PC-3 (cell line): Measurements from ENCODE around the gene DPH2. TPM values are rescaled to one million over a fixed set of nuclear protein-coding genes. Genes with fewer than 3 reads are reported as not detected.

Experiments used
- ATAC-seq: fragments of 200-7000 bp; cut with Tn5 transposase; 2 replicates; pipeline ENCODE4 v1.9.1; 2020; ENCODE audit warnings: mild to moderate bottlenecking, moderate library complexity
- BruUV-seq: library from RNA; stranded (reverse); fragments of 400-500 nt; replicated peaks from 2 replicates; lab custom pipeline; 2021; lab: Mats Ljungman, UMichigan
- CTCF ChIA-PET: fragments of 300-600 bp; sonication (Branson Sonifier 250); formaldehyde crosslinking; loops from one replicate; lab custom pipeline; 2022; ENCODE audit warnings: antibody characterized with exemption; lab: Charles Lee
- POLR2A ChIA-PET: fragments of 300-600 bp; sonication (Branson Sonifier 250); formaldehyde crosslinking; loops from one replicate; lab custom pipeline; 2022; ENCODE audit warnings: antibody characterized with exemption; ENCODE audit not compliant: unreplicated experiment; lab: Charles Lee
- DNase-seq: peaks from one replicate; pipeline ENCODE4 v3.0.0-alpha.2; 2015
- H2AFZ ChIP-seq: fragments of 300-600 bp; sonication (generic); 2 replicates; pipeline ENCODE4 v1.6.0; 2016; ENCODE audit warnings: antibody characterized with exemption, low read length
- H3F3A ChIP-seq: fragments of 300-600 bp; sonication (generic); one replicate; pipeline ENCODE4 v1.6.0; 2017; ENCODE audit warnings: antibody characterized with exemption, low read length, control low read depth, mild to moderate bottlenecking; ENCODE audit not compliant: unreplicated experiment
- H3K27ac ChIP-seq: fragments of 300-600 bp; sonication (generic); 2 replicates; pipeline ENCODE4 v1.5.1; 2016; ENCODE audit warnings: mild to moderate bottlenecking, low read length
- H3K27me3 ChIP-seq: fragments of 300-600 bp; sonication (generic); 2 replicates; pipeline ENCODE4 v1.6.1; 2016; ENCODE audit warnings: low read length, mixed read lengths
- H3K36me3 ChIP-seq: fragments of 300-600 bp; sonication (generic); 2 replicates; pipeline ENCODE4 v1.6.1; 2016; ENCODE audit warnings: low read depth, mixed run types, low read length, mixed read lengths
- H3K4me1 ChIP-seq: fragments of 300-600 bp; sonication (generic); 2 replicates; pipeline ENCODE4 v1.5.1; 2016; ENCODE audit warnings: low read length; ENCODE audit not compliant: insufficient read depth
- H3K4me2 ChIP-seq: fragments of 300-600 bp; sonication (generic); 2 replicates; pipeline ENCODE4 v1.6.0; 2016; ENCODE audit warnings: low read length
- H3K4me3 ChIP-seq: fragments of 300-600 bp; sonication (generic); 2 replicates; pipeline ENCODE4 v1.5.1; 2016; ENCODE audit warnings: mild to moderate bottlenecking, low read length, mixed read lengths
- H3K79me2 ChIP-seq: fragments of 300-600 bp; sonication (generic); 2 replicates; pipeline ENCODE4 v1.6.1; 2017; ENCODE audit warnings: low read length, mixed read lengths
- H3K9ac ChIP-seq: fragments of 300-600 bp; sonication (generic); 2 replicates; pipeline ENCODE4 v1.6.0; 2016; ENCODE audit warnings: mild to moderate bottlenecking, low read length
- H3K9me2 ChIP-seq: fragments of 300-600 bp; sonication (generic); replicated peaks from 2 replicates; pipeline ENCODE4 v1.6.1; 2016; ENCODE audit warnings: mixed run types, low read length, mixed read lengths
- H3K9me3 ChIP-seq: fragments of 300-600 bp; sonication (generic); 2 replicates; pipeline ENCODE4 v1.6.1; 2016; ENCODE audit warnings: low read length, mixed read lengths
- H4K20me1 ChIP-seq: fragments of 300-600 bp; sonication (generic); 2 replicates; pipeline ENCODE4 v1.6.1; 2016; ENCODE audit warnings: low read length, mixed read lengths
- EZH2 ChIP-seq: fragments of 300-600 bp; sonication (generic); IDR thresholded peaks from one replicate; pipeline ENCODE4 v1.6.1; 2017; ENCODE audit warnings: antibody characterized with exemption, mild to moderate bottlenecking, low read length; ENCODE audit not compliant: unreplicated experiment
- EZH2phosphoT487 ChIP-seq: fragments of 300-600 bp; sonication (generic); IDR thresholded peaks from 2 replicates; pipeline ENCODE4 v1.6.1; 2018; ENCODE audit warnings: mild to moderate bottlenecking, antibody characterized with exemption, low read length, borderline replicate concordance
- intact Hi-C: fragments of 100-400 bp; cut with micrococcal nuclease; formaldehyde crosslinking; loops from 2 replicates; pipeline ENCODE4 v1.9.0; 2023
- total RNA-seq: library from RNA; depleted of rRNA; stranded (reverse); fragments of >200 nt; gene quantifications from 2 replicates; pipeline ENCODE4 v1.2.3, GENCODE V29; 2014
- TF ChIP-seq, protein P1 (sequence below): fragments of 300-600 bp; sonication (generic); conservative IDR thresholded peaks from 2 replicates; pipeline ENCODE4 v1.5.1; 2017; ENCODE audit warnings: antibody characterized with exemption, low read depth, mild to moderate bottlenecking, low read length

Gene DPH2
- total RNA-seq, 1 experiment from 2014 or later: 46.3 TPM

DNA sequence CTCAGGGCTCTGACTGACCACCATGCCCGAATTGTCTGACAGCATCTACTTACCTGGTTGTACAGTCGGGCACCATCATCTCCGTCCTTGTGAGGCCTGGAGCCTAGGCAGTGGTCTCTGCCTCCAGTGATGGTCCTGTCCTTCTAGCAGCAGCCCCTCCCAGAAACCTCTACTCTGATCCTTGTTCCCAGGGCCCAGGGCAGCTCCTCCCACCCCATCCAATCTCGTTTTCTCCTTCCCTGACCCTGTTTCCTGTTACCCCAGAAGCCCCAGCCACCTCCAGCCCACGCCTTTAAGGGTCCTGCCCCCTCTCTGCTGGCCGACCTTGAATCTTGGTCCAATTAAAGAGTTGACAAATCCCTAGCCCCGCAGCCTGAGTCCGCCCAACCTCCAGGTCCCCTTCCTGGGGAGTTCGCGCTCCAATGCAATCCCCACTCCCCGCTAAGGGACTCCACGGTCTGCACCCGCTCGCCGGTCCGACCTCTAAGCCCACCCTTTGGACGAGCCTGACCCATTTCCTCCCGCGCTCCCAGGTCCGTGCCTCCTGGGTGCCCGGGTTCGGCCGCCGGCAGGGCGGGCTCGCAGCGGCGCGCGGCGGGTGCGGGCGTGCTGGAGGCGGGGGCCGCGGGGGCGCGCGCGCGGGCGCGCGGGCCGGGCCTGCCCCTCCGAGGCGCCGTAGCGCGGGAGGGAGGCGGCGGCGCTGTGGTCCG lies 8.9 kb downstream of the DPH2 start, which contains the start of gene B4GALT2:
TSS of gene B4GALT2 (plus strand) at position 660 of the 710 bp plus-strand sequence. CDS start 1,951 bp downstream, outside the sequence.
- POLR2A ChIA-PET: no interaction called here
- H3K9me3 ChIP-seq: no peaks in the 10 kb centered on the region
- peaks cover 54% of the 10 kb centered on the region for H3K4me1 ChIP-seq
- H3K79me2 ChIP-seq: peaks cover 84% of the 10 kb centered on the region
- CTCF ChIA-PET: interaction anchor here (0.5 kb wide), 1 partner anchor 55 kb away, joined by 3 read pairs; no protein-coding TSS in a partner anchor
- no peaks in the 10 kb centered on the region for H3K9me2 ChIP-seq
- ATAC-seq: peak; percentile 14
- H3K27ac ChIP-seq: peak within 1 kb of the TSS; percentile 66
- peak within 1 kb of the TSS; percentile 86 for H3K4me3 ChIP-seq
- H3K4me2 ChIP-seq: peak within 1 kb of the TSS; percentile 99
- H2AFZ ChIP-seq: peak within 1 kb of the TSS; percentile 80
- BruUV-seq: no TSS peak
- no peaks in the 10 kb centered on the region for H3F3A ChIP-seq
- H3K9ac ChIP-seq: peak within 1 kb of the TSS; percentile 84
- peaks cover 23% of the 10 kb centered on the region; the same call in 1 of the 2 replicates for H4K20me1 ChIP-seq
- H3K27me3 ChIP-seq: no peaks in the 10 kb centered on the region
- TF ChIP-seq EZH2phosphoT487 (no peak), EZH2 (no peak)
- TF ChIP-seq, protein P1, sequence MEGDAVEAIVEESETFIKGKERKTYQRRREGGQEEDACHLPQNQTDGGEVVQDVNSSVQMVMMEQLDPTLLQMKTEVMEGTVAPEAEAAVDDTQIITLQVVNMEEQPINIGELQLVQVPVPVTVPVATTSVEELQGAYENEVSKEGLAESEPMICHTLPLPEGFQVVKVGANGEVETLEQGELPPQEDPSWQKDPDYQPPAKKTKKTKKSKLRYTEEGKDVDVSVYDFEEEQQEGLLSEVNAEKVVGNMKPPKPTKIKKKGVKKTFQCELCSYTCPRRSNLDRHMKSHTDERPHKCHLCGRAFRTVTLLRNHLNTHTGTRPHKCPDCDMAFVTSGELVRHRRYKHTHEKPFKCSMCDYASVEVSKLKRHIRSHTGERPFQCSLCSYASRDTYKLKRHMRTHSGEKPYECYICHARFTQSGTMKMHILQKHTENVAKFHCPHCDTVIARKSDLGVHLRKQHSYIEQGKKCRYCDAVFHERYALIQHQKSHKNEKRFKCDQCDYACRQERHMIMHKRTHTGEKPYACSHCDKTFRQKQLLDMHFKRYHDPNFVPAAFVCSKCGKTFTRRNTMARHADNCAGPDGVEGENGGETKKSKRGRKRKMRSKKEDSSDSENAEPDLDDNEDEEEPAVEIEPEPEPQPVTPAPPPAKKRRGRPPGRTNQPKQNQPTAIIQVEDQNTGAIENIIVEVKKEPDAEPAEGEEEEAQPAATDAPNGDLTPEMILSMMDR: no peak
- intact Hi-C loops: no loop called here
- peak; percentile 38 for DNase-seq
- peaks cover 26% of the 10 kb centered on the region for H3K36me3 ChIP-seq

DNA sequence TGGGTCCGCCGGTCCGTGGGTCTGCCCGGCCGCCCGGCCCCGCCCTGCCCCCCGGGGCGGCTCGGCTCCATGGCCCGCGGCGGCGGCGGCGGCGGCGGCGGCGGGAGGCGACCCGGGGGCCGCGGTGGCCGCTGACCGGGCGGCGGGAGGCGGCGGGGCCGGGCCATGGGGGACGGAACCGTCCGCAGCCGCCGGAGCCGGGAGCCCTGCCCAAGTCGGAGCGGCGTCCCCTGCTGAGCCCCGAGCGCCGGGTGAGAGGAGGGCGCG lies 9.4 kb downstream of the DPH2 start:
- TF ChIP-seq, protein P1: no peak
- TF ChIP-seq EZH2phosphoT487 (no peak), EZH2 (no peak)
- peak overlapping the region; percentile 66 for H3K27ac ChIP-seq
- peak overlapping the region; percentile 97 for H3K4me2 ChIP-seq
- intact Hi-C loops: no loop called here
- H3K9ac ChIP-seq: peak overlapping the region; percentile 84
- BruUV-seq: no TSS peak
- ChIA-PET CTCF (no interaction called here), POLR2A (no interaction called here)
- H4K20me1 ChIP-seq: peaks cover 23% of the 10 kb centered on the region; the same call in 1 of the 2 replicates
- peak overlapping the region; percentile 77 for H3K4me3 ChIP-seq
- no peak for DNase-seq
- H3F3A ChIP-seq: no peaks in the 10 kb centered on the region
- H3K27me3 ChIP-seq: no peaks in the 10 kb centered on the region
- H3K9me3 ChIP-seq: no peaks in the 10 kb centered on the region
- no peaks in the 10 kb centered on the region for H3K9me2 ChIP-seq
- H3K4me1 ChIP-seq: peaks cover 49% of the 10 kb centered on the region
- H3K36me3 ChIP-seq: peaks cover 26% of the 10 kb centered on the region
- ATAC-seq: peak; percentile 0; the same call in 1 of the 2 replicates
- peak overlapping the region; percentile 80 for H2AFZ ChIP-seq
- H3K79me2 ChIP-seq: peaks cover 84% of the 10 kb centered on the region
